ENCODE results near the gene CELF3.
"Not testable (repeated sequence)": the region's sequence is repeated elsewhere in the genome, so short reads cannot be mapped to it uniquely, and the experiment has no call there.

The CELF3 gene

DNA sequence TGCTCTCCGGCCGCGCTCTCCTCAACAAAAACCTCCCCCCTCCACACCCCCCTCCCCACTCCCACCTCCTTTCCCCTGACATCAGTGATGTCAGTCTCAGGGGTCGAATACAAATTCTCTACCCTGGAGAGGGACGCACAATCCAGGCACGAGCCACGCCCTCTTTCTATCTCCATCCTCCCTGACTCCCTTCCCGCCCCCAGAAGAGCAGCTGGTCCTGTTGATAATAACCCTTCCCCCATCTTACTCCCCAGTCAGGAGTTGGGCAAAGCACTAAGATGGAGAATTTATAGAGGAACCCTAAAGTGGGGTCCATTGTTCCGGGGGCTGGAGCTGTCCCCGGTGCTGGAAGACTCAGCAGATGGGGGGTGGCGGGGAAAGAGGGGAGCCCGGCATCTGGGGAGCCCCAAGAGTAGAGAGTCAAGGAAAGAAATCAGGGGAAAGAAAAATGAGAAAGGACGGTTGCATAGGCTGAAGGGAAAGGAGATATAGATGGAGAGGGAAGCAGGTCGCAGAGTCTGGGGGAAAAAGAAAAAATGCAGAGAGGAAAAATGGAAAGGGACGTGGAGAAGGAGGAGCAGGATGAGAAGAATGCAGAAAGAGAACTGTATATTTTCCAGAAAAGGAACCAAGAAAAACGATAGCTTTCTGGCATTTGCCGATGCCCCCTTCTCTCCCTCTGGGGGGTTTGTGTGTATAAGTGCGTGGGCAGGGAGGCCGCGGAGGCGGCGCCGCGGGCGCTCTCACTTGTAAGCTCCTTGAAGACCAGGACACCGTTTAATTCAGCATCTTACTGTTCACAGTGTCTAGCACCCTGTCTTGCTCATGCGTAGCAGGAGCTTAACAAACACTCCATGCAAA lies at the start of gene CELF3:
Gene CELF3, minus strand, starts transcription at position 33 of the 861 bp plus-strand sequence. CDS start 783 bp downstream, outside the sequence.
- no peak for DNase-seq

DNA sequence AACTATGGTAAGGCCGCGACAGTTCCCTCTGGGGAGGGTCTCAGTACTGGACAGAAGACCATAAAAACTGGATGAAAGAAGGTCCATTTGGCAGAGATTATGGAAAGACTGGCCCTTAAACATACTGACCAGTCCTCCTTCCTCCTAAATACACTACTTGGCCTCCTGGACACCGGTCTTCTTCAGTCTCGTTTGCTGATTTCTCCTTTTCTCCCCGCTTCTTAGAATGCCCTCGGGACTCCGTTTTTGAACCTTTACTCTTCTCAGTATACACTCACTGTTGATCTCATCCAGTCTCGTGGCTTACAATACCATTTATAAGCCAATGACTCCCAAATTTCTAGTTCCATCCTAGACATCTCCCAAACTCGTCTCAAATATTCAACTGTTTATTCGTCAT lies 47.4 kb upstream of the CELF3 start:
- no peak for DNase-seq

DNA sequence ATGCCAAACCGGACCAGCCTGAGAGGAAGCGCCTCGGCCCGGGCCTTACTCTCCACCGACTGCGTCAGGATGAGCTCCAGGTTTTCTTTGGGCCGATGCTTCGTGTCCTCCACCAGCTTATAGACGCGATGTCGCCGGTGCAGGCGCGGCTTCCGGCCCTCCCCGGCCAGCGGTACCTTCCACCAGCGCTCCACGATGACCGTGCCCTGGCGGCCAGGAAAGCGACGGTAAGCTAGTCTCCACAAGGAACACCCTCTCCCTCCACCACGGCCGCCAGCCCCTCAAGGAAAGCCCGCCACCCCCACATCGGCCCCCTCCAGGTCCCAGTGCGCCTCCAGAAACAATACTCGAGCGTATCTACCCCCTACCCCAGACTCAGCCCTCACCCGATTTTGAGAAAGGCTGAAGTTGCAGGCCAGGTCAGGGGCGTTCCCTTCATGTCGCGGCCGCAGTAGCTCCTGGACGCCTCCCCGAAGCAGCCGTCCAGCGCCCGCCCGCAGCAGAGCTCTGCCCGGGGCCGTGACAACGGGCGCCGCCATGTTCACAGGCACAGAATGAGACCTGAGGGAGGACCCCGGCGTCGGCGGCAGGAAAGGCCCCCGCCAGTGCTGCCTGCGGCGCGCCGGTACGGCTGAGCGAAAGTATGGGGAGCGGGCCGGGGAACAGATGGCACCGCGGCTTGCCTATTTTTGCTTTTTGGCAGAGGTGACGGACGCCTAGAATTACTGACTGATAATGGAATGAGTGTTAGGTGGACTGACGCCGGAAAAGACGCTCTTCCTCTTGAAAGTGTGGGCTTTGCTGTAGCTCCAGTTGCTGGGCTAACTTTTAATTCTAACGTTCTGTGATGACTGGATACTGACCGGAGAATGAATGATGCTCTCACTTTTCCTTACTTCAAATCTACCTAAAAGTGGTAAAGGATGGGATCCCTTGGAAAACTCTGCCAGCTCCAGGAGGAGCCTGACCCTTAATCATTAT lies 46.6 kb upstream of the CELF3 start, which contains the start of gene MRPL9:
Gene MRPL9, minus strand, starts transcription at position 556 of the 981 bp plus-strand sequence. Its CDS starts 17 bp downstream, at position 539.
- peak; percentile 22 to 62 for DNase-seq

DNA sequence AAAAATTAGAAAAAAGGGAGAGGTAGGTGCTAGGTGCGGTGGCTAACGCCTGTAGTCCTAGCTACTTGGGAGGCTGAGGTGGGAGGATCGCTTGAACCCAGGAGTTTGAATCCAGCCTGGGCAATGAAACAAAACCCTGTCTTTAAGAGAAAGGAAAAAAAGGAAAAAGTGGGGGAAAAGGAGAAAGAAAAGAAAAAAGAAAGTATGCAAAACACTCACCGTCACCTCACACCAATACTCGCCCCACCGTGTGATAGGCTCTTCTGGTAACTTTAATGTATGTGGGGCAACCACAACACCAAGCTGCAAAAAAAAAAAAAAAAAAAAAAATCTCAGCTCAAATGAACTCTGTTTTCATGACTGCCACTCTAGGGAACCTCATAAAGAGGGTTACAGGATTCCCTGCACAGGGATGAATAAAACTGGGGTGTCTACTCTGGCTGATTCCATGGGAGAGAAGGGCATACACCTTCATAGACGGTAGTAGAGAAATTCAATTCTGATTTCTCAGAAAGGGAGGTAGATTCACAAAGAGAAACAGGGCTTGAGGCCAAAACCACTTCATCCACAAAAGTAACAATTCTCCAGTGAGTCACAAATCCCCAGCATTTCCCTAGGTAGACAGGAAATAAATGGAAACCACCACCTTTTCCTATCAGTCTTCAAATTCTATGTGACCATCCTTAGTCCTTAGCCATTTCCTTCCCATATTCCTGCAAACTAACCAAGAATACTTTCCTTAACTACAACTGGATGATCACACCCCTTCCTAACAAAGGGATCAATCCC lies 44.2 kb upstream of the CELF3 start:
- DNase-seq = no peak

DNA sequence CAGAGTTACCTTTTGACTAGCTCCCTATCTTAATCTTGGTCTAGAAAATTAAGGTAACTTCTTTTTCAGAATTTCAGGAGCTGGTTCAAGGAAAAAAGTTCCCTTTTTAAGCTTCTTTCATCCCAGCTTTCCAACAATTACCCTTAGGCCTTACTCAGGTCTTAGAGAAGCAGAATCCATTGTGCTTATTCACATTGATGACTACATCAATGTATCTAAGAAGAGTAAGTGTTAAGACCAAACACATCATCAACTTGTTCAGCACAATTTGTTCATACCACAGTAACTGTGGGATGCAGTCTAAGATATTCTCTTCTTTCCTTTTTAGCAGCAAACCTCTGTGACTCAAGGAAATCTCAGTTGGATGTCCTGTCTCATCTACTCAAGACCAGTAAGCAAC lies 42.6 kb upstream of the CELF3 start:
- no peak for DNase-seq

DNA sequence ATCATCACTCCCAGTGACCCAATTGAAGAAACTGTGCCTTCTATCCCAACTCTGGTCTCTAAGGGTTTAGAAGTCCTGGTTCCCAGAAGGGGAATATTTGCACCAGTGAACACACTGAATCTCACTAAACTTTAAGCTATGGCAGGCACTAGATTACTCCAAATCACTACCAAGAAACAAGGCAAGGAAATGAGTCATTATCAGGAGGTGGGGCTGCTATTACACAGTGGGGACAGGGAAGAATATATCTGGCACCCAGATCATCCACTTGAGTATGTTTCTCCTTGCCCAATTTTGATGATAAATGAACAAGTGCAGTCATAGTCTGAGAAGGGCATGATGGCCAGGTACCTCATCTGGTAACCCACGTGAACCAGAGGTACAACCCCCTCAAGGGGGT lies 39.7 kb upstream of the CELF3 start:
- DNase-seq = no peak

DNA sequence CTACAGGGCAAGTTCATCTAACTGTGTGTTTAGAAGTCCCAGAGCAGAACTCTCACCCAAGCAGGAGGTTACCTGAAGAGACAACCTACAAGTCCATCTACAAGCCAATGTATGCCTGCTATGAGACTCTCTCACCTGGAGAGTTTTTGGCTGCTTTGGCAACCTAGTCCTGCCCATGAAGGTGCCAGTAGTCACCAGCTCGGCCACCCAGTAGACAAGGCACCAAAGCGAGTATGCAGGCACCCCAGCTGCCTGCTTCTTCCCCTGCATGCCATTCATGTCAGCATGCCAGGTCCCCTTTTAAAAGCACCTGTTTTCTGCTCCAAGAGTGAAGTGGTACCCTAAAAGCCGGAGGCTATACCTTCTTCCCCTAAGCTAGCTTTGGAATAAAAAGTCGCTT lies 24.9 kb upstream of the CELF3 start:
- no peak for DNase-seq

DNA sequence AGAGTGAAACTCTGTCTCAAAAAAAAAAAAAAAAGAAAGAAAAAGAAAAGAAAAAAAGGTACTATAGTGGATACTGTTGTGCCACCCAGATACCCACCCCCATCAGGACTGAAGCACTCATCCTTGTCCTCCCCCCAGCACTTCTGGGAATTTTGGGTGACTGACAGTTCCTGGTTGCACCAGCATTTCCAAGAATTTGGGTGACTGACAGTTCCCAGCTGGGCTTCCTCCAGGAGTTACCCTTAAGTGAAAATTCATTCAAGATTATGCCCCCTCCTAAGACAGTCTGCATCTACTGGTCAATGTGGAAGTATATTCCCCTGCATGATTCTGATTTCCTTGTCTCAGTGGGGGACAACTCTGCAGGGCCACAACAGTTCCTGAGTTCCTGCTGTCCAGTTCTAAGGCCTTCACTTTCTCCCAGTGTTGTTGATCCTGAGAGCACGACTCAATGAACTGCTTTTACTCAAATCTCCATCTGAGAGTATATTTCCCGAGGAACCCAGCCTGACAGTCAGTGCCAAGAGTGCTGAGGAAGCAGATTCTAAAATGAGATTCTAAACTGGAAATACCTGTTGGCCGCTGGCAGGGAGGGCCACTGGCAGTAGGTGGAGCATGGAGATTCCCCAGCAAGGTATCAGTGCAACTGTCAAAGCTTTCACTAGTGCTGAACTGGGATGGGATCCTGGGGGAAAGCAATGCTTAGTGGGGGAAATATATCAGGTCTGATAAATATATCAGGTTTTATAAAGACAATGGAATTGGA lies 23.2 kb upstream of the CELF3 start:
- DNase-seq = no peak

DNA sequence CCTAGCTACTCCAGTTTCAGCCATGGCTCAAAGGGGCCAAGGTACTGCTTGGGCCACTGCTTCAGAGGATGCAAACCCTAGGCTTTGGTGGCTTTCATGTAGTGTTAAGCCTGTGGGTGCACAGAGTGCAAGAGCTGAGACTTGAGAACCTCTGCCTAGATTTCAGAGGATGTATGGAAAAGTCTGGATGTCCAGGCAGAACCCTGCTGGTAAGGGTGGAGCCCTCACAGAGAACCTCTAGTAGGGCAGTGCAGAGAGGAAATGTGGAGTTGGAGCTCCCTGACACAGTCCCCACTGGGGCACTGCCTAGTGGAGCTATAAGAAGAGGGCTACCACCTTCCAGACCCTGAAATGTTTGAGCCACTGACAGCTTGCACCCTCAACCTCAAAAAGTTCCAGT lies 20.9 kb upstream of the CELF3 start:
- no peak for DNase-seq

DNA sequence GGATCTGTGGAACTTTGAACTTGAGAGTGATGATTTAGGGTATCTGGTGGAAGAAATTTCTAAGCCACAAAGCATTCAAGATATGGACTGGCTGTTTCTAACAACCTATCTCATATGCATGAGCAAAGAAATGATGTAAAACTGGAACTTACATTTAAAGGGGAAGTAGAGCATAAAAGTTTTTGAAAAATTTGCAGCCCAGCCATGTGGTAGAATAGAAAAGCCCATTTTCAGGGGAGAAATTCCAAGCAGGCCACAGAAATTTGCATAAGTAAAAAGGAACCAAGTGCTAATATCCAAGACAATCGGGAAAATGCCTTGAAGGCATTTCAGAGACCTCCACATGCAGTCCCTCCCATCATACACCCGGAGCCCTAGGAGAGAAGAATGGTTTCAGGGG lies 20.4 kb upstream of the CELF3 start:
- no peak for DNase-seq

DNA sequence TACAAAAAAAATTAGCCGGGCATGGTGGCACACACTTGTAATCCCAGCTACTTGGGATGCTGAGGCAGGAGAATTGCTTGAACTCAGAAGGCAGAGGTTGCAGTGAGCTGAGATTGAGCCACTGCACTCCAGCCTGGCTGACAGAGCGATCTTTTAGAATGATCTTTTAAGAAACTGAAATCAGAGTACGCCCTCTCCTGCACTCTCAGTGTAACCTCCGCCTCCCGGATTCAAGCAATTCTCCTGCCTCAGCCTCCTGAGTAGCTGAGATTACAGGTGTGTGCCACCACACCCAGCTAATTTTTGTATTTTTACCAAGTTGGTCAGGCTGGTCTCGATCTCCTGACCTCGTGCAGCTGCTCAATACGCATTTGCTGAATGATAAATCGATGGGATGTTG lies 17.4 kb upstream of the CELF3 start:
- not testable (repeated sequence) for DNase-seq

DNA sequence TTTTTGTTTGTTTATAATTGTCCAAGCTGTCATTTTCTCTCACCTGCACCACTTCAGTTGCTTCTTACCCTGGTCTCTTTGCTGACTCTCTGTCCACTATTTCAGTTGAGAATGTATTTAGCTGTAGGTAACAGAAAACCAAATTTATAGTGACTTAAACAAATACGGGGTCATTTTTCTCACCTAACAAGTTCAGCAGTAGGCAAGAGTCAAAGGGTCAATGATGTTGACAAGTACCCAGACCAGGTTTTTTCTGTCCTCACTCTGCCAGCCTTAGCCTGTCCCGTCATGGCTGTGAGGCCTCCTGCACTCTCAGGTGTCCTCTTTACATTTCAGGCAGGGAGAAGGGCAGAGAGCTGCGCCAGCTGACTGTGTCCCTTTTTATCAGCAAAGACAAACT lies 16.5 kb upstream of the CELF3 start:
- no peak for DNase-seq

DNA sequence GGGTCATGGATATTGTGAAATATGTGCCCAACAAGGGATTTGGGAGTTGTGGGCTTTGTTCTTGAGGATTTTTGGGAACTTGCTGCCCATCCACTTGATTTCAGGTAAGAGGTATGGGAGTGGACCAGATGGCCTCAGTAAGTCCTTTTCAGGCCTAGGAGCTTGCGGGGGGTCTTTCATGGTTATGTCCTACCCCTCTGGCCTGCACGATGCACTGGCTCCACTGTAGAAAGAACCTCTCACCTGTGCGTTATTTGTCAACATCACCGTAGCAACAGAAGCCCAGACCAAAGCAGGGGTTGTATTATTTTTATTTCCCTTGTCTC lies 13.3 kb upstream of the CELF3 start:
- DNase-seq = no peak

DNA sequence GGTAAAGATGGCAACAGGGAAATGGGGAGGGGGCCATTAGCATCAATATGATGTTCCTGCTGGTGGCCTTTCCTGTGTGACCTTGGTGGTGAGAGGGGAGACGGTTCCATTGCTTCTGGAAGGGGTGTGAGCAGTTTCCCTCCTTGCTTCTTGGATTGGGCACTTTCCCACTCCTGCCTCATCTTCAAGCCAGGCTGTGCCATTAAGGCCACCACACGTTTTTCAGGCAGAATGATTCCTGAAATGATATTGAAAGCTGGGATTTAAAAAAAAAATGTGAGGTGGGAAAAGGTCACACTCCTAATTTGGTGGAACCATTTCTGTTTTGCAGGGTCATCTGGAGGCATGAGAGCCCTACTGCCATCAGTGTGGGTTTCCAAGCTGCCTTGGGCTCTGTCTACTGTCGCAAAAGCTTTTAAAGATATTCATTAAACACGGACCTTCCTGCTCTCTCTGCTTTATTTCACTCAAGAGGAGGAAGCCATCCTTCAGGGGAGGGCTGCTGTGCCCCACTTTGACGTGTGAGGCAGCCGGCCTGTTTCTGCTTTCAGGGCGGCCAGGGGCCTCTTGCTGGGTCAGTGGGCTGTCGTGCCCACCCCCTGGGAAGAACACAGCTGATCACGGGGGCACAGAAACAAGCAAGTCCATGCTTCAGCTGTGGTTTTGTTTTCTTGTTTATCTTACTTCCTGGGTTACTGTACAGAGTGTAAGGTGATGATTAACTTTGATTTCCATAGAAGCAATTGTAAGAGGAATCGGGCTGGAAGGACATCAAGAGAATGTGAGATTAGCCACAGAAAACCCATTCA lies 12.8 kb upstream of the CELF3 start:
- no peak for DNase-seq

DNA sequence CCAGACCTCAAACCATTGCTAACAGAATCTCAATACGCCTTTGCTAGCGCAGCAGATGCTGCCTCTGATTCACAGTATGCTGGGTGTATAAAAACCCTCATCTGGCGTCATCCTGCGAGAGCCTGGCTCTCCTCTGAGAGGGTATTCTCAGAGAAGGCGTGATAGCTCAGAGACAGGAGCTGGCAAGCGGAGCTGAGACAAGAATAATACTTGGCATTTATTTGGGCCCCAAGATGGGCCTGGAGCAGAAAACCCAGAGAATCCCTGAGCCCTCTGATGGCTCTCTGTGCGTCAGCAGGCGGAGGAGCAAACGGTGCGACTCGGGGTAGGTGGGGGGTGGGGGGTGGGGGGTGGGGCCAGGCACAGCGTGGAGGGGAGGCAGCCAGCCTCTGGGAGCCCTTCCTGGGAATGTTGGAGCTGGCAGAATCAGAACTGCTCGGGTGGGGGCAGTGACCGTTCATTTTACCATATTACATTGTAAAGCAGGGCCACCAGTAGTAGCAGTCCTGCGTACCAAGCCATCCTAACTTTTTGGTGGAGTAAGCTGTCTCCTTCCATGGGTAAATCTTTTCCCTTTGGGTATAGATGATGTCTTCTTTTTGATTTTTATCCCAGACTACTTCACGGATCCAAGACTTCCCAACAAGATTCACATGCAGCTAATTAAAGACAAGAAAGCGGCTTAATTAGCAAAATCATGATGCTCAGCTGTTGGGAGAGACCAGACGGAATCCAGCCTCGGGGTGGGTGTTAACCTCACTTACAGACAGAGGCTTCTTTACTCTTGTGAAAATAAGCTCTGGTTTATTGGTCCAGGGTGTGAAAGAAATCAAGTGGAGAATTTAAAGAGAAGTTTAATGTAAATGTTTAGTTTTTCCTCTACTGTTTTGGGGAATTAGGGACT lies 11.8 kb upstream of the CELF3 start:
- no peak for DNase-seq

DNA sequence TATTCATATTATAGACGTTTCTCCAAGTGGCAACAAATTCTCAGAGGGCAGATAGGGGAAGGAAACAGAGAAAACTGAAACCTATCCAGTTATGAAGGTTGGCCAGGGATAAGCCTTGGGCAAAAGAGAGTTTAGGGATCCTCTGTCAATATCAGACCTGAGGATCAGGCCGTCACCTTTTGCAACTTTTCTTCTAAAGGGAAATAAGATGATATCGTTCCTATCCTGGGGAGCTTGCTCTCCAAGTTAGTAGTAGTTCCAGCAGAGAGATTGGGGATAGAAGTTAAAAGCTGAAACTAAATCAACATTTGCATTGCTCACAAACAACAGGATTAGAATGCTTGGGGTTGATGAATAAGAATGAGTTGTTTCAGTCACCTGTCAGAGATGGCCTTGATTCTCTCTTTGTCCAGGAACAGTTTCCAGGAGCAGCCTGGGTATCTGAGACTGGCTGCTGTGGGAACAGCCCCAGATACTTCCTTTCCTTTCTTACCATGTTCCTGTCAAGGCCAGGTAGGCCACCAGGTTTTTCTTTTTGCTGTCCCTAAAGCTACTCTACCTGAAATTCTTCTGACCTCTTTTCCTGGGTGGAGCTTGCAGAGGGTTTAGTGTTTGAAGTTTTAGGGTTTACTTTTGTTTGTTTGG lies 7.2 kb upstream of the CELF3 start:
- no peak for DNase-seq

DNA sequence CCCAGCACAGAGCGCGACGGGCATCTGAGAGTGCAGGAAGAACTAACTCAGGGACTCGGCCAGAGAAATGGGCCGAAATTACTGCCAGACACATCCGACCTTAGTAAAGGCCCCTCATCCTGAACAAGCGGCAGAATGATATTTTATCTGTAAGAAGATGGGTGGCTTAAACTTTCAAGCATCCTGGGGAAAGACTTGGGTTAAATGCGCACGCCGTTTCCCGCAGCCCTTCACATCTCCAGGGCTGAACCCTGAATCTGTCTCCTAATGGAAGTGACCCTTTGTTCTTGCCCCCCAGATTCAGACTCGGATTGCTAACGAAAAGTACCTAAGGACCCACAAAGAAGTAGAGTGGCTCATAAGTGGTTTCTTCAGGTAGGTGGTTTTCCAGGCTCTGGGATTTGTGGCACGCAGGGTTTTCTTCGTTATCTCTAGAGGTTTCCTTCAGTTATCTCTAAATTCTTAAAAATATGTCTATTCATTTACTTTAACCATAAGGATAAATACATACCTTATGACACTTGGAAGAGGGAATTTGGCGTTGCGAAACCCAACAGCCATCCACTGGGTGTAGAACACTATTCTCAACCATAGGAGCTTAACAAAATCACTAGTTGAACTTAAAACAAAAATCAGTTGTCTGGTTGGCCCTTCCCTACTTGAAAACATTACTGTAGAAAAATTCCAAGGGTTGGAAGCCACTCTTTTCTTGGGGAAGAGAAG lies 5.3 kb upstream of the CELF3 start:
- no peak for DNase-seq

DNA sequence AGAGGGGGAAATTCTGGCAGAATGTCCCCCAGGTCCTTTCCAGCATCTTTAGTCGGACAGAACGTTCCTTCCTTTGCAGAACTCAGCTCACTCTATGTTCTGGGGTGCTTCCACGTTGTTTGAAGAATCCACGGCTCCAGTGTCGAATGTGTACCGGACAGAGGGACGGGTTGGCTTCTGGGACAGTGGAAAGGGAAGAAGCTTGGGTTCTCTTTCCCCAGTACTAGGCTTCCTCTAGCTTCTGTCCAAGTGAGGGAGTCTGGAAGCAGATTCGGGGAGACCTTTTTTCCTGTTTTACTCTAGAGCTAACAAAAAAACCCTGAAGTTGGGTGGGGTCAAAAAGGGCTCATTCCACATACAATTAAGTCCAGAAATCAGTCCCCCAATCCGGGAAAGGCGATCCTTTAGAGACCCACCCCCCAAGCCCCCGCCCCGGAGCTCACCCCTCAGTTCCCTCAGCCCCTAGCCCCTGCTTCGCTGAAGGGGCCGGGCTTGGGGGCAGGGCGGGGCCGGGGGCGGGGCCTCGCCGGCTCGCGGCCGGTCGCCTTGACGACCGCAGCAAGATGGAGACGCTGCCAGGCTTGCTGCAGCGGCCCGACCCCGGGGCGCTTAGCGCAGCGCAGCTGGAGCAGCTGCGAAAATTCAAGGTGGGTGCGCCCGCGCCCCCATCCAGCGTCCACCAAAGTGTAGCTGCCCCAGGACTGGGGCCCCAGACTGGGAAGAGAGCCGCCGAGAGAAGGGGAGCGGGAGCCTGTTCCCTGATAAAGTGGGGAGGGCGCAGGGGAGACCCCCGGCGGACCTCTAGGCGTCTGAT lies 4.6 kb upstream of the CELF3 start, which contains the start of gene RIIAD1:
Gene RIIAD1, plus strand, starts transcription at position 549 of the 814 bp plus-strand sequence. Its CDS starts 15 bp downstream, at position 564.
- no peak for DNase-seq

All from SW 1271 (cell line).